Prostate gland (tissue), 2 donors: Measurements from ENCODE around the gene LRRC2.

ENCODE experiments used
- CTCF ChIP-seq, 4 experiments: fragments of 200-600 bp in 2 of 4; fragments of 450-650 bp in 2 of 4; sonication (generic) in 2 of 4; IDR thresholded peaks; 1 replicate in 3 of 4; 2 replicates in 1 of 4; pipeline ENCODE4 v1.5.1; 2016 to 2019; ENCODE audit warnings: antibody characterized with exemption in 4 of 4, mild to moderate bottlenecking in 2 of 4, moderate library complexity in 2 of 4
- POLR2A ChIP-seq: fragments of 450-650 bp; IDR thresholded peaks from one replicate; pipeline ENCODE4 v1.6.1; 2016; ENCODE audit warnings: antibody characterized with exemption, mild to moderate bottlenecking
- POLR2AphosphoS5 ChIP-seq: sonication (generic); formaldehyde crosslinking; IDR thresholded peaks from one replicate; pipeline ENCODE4 v1.6.1; 2017; ENCODE audit warnings: antibody characterized with exemption

DNA sequence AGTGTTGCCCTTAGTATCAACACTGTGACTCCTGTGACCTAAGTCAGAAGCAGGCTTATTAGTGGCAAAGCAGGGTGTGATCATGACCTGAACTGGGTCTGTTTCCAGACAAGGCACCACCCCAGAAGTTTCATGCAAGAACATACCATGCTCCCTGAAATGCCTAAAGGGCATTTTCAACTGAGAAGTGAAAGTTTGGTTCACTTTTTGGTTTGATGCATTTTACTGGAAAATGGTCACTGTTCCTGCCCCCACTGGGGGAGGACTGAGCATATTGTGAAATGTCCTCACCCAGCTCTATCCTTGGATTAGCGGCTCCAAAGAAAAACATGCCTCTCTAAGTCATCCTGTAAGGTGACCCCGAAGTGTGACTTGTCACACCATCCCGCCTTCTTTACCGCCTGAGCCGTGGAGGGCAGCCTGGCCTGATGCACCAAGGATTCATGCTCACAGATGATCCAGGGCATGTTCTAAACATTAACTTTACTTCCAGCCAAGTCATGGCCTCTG lies 43.2 kb upstream of the LRRC2 start:
- no peak for TF ChIP-seq CTCF (IDR thresholded peaks at IDR 0.05)
- TF ChIP-seq POLR2A = no peak
- TF ChIP-seq POLR2AphosphoS5 = no peak
